Central memory CD4-positive, alpha-beta T cell (primary cell): ENCODE measurements around the gene CHTF8.

Experiments used
- DNase-seq: peaks from one replicate; pipeline ENCODE4 v3.0.0; 2022

The CHTF8 gene

DNA sequence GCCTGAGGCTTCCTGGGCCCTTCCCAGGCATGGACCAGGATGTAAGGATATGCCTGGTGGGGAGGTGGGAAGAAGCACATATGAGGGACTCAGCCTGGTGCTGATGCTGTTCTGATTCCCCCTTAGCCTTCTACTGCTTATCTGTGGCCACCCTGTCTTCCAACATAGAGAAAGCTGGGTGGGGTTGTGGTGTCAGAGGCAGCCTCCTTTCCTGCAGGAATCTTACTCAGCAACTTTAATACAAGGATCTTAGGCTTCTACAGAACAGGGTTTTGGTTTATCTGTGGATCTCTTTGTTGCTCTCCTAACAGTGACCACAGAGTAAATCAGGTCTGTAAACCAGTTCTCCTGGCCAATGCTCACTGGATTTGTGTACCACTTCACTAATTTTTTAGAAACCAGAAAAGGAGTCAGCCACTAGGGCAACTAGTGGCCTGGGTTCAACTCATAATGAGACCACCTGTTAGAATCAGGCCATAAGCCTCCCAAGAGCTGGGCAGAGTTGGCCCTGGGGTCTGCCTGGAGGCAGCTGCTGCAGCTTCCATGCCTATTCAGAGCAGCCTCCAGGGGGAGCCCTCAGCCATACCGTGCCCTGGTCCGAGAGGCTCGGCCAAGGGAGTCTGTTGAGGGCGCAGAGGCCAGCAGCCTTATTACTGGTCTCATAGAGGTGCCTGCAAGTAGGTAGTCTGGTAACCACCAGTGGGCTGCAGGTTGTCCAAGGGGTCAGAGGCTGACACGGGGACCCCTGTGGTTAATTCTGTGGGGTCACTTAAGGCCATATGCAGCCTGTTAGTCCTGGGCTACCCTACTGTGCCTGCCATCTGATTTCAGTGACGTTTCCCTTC, 19.9 kb downstream of the CHTF8 start:
- no peak for DNase-seq

DNA sequence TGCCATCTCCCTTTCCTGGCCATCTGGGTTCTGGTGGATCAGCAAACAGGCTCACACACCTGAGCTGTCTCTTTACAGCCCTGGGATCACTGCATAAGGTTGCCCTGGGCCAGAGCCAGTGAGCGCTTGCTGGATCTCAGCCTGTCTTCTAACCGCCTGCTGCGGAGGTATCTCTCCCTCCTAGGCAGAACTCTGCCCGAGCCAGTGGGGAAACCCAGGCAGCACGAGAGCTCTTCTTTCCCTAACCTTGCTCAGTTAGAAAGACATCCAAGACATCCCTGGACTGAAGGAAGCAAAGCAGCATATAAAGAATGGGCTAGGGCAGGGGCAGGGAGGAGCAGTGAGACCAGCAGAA, 20.5 kb downstream of the CHTF8 start:
- no peak for DNase-seq

DNA sequence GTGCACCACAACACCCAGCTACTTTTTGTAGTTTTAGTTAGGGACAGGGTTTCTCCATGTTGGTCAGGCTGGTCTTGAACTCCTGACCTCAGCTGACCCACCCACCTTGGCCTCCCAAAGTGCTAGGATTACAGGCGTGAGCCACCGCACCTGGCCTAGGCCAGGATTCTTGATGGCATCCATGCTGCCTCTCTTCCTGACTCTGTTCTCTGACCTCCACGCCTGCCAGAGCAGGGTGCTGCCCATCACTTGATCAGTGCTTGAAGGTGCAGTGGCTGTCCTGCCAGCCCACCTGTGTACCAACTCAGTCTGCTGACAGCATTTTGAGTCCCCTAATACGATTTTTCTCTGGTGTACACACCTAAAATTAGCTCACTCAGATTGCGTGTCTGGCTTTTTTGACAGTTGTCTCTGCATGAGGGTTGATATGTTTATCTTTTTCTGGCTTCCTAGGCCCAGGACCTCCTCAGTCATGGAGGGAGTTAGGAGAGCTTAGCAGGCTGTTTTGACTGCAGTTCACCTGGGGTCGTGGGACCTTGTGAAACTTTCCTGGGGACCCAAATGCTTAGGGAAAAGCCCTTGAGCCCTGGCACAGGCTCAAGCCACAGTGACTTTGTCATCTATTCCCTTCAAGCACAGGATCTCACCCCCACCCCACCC, 21.0 kb downstream of the CHTF8 start:
- DNase-seq = no peak

DNA sequence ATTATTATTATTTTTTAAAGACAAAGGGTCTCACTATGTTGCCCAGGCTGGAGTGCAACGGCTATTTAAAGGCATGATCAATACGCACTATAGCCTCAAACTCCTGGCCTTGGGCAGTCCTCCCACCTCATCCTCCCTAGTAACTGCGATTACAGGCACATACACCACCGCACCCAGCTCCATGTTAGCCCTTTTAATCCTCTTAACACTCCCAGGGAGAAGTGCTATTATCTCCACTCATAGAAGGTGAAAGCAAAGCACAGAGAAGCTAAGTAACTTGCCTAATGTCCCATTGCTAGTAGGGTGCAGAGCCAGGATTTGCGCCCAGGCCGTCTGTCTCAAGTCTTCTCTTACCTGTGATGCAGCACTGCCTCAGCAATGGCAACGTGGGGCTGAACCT, 22.0 kb downstream of the CHTF8 start:
- no peak for DNase-seq

DNA sequence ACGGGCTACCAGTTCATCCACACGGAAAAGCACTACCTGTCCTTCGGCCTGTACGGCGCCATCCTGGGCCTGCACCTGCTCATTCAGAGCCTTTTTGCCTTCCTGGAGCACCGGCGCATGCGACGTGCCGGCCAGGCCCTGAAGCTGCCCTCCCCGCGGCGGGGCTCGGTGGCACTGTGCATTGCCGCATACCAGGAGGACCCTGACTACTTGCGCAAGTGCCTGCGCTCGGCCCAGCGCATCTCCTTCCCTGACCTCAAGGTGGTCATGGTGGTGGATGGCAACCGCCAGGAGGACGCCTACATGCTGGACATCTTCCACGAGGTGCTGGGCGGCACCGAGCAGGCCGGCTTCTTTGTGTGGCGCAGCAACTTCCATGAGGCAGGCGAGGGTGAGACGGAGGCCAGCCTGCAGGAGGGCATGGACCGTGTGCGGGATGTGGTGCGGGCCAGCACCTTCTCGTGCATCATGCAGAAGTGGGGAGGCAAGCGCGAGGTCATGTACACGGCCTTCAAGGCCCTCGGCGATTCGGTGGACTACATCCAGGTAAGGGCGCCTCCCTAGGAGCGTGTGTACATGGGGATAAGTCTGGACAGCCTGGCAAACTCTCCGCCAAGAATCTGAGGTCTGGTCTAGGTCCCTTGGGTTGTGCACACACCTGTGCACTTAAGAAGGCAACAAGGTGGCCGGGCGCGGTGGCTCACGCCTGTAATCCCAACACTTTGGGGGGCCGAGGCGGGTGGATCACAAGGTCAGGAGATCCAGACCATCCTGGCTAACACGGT, 22.7 kb downstream of the CHTF8 start:
- no peak for DNase-seq

DNA sequence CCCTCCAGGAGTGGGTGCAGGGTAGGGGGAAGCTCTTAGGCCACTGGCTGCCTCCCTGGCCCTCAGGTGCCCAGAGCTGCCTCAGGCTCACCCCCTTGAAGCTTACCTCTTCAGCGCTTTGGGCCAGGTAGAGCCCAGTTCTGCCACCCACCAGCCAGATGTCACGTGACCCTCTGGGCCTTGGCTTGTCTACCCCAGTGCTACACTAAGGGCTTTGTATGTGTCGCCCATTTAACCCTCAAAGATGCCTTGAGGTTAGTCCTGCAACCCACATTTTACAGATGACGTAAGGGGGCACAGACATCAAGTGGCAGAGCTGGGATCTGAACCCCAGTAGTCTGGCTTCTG, 23.5 kb downstream of the CHTF8 start:
- DNase-seq = no peak

DNA sequence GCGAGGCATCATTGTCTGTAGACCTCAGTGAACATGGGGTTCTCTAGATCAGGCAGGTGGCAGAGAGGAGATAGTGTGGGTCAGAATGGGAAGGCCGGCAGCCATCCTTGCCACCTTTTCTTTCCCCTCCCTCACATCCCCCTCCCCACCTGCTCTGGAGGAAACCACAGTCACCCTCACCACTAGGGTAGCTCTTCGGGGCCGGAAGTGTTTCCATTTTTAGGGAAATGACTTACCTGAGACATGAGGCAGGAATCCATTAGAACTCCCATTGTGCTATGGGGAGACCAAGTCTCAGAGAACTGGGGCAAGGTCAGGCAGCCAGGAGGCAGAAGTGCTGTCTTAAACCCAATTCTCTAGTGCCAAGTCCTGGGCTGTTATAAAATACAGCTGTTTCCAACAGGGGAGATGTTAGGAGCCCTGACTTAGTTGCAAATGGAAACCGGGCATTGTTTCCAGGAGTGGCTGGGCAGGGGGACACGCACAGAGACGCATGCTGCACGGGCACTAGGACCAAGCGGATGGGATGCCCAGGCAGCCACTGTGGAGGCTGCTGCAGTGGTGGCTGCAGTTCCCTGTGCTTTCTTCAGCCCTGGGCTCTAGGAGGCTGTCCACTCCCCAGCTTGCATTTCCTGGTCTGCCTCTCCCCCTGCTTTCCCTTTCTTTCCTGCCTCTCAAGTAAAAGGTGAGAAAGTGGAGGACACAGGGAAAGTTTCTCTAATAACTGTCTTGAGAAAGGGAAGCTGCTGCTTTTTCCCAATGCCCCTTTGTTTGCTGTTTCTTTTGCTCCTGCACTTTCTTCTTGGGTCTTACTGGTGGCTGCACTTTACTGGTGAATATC, 24.1 kb downstream of the CHTF8 start:
- DNase-seq = no peak

DNA sequence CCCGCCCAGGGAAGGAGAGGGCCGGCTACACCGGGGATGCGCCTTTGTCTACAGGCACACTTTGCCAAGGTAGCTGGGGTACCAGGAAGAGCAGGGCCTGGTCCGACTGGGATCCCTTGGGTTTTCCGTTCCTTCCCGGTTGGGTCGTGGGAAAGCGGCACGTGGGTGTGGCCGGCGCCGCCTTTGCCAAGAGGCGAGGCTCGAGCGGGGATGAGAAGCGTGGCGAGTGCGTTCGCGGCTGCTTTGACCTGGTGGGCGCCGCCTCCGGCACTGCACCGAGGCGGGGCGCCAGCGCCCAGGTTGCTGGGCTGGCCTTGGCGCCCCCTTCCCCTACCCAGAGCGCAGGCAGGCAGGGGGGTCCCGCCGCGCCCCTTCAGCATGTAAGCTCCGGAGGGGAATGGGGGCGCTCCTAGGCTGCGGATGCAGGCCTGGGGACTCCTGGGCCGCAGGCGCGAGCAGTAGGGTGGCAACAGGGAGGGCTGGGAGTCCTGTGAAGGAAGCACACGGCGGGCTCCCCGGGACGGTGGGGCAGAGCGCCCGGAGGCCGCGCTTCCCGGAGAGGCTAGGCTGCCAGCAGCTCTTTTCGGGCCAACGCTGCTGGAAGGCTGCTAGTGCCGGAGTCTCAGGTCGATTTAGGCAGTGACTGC, 24.9 kb downstream of the CHTF8 start:
- DNase-seq = no peak

DNA sequence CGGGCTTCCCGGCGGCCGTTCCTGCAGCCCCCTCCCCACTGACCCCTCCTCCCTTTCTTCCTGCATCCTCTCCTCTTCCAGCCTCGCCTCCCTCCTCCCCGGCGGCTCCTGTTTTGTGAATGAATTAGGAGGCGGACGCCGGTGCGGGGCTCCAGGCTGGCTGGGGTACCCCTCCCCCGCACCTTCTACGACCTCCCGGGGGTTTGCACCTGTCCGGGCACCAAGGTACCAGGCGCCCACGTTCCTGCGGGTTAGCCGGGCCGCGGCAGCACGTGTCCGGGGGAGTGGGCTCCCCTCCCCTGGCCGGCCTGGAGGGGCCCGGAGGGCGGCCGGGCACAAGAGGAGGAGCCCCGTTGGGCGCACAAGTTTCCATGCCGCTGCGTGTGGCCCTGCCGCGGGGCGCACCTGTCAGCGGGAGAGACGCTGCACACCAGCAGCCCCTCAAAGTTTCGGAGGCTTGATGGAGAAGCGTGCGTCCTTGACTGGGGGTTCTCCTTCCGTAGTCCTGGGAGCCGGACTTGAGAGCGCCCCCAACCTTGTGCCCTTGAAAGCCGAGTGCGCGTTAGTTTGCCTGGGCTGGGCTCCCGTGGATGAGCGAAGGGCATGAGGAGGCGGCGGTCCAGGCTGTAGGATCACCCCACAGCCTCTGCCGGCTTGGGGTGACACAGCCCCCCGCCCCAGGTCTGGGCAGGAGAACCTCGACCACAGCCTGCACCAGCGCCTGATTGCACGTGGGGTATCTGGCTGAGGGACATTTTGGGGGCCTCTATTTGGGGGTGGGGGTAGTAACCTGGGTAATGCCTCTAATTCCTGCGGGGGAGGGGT, 25.7 kb downstream of the CHTF8 start:
- DNase-seq = no peak

DNA sequence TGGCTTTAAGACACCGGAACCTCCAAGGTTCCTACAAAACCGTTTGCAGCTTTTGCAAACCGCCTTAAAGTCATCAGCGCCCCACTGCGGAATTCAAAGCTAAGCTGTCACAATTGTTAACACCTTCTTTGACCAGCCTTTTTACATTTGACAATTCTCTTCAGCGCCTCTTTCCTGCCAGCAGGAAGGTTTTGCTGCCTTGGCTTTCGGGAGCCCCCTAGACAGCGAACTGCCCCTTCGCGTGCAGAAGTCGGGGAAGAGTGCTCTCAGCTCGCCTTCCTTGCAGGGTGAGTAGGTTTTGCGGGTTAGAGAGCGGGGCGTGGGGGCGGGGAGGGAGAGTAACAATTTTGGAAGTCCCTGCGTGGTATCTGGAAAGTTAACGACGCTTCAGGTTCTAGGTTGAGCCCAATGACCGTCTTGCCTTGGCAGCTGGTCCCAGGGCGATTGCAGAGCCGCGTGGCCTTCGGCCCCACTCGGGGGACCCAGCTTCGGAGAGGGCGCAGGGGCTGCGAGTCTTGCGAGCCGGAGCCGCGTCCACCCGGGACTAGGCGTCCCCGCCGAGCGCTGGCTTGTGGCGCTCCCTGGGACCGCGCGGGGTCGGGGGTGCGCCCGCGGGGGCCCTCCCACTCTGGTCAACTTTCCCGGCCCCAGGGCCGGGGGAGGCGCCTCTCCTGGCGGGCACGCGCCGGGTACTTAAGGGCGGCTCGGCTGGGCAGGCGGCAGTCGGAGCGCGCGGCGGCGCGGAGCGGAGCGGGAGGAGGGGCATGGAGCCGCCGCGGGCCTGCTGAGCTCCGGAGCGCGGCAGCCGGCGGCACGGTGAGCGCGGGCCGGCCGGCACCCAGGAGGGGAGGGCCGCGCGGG, 26.7 kb downstream of the CHTF8 start, which contains the start of gene HAS3:
HAS3 (plus strand) TSS at position 153 of the 861 bp plus-strand sequence. CDS start 3,743 bp downstream, outside the sequence.
- DNase-seq = no peak

DNA sequence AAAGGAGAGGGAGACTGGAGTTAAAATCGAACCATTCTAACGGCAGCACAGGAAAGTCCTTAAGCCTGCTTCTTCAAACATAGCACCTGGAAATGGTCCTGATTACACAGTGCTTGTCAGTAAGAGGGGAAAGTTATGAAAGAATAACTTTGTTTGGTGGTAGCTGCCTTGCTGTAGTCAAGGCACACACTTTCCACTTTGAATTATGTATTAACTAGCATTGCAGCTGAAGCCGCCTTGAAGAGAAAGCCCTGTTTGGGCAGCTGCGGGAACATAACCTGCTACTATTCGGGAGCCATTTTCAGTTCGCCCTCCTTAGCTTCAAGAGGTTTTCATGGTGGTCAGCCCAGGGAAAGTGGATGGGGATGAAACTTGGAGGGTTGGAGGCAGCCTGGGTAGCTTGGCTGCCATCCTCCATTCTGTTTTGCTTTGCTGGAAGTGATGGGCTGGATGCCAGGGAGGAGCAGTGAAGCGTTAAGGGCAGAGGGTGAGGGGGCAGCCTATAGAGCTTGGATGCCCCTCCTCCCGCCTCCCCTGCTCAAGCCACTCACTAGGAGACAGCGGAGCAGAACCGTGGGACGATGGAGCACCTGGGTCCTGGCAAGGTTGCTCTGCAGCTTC, 32.2 kb downstream of the CHTF8 start:
- DNase-seq = no peak

DNA sequence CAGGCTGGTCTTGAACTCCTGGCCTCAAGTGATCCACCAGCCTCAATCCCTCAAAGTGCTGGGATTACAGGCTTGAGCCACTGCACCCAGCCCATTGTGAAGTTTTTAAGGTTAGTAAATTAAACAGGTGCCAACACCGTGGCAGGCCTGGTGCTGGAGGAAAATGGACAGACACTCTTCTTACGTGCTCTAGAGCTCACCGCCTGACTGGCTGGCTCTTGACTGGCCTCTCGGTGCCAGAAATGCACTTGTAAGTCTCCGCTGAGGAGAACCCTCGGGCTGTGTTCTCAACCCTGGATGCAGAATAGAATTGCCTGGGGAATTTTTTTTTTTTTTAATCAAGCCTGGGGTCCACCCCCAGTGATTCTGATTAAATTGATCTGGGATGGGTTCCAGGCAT, 37.2 kb downstream of the CHTF8 start:
- DNase-seq = no peak

DNA sequence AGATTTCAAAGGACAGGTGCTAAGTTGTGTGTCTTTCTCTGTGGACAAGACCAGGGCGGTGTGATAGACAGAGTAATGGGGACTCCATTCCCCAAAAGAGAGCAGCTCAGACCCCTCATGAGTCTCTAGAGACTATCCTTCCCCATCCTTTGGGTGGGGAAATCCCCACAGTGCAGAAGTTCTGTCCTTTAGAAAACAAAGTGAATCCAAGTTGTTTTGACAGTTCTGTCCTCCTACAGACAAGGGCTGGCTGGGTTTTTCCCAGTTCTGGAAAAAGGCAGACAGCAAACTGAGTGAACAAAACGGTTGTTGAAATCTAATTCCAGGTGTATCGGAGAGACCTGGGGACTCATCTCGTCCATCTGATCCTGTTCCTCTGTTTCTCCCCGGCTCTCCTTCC, 37.9 kb downstream of the CHTF8 start:
- DNase-seq = no peak

DNA sequence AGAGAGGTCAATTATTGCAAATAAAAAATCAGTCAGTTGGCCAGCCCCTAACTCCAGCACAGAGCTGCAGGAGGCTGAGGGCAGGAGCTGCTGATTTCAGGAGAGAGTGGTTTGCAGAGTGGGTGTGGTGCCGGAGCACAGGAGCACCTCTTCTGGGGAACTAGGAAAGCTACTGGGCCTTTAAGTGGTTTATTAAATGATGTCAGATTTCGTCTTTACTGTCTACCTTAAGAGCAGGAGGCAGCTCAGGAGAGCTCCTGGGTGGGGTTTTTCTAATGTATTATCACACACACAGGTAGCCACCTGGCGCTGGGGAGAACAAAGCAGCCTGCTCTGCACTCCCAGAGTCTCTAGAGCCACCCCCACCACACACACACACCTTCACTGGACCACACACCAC, 38.4 kb downstream of the CHTF8 start:
- DNase-seq = no peak

DNA sequence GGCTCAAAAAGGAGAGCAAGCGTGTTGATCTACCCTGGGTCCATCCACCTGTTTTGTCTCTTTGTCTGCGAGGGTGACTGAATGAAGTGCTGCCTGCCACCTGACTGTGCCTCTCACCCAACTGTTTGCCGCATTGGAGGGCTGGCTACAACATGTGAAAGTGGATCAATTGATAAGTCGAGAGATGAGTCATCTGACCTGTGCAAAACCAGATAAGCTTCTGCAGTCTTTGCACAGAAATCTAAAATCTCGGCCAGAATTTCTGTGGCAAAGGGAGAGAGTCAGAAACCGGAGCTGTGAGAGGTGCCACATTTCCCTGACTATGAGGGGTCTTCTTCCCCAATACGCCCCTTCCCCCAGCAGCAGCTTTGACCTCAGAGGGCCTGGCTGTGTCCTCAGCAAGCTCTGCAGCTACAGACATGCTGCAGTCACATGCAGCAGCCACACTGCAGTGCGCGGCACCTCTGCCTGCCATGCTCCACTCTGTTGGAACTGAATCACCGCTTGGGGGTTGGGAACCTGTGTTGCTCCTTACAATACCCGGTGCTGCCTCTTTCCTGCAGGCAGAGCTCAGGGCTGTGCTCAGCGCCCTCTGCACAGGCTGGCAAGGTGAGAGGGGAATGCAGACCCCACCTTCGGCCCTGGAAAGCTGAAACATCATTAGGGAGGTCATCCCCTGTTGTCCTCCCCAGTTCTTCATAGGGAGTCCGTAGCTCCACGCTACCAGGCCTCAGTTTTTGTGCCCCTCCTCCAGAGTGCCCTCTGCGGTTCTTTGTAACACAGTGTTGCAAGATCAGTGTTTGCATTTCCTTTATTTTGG, 43.1 kb downstream of the CHTF8 start:
- no peak for DNase-seq

DNA sequence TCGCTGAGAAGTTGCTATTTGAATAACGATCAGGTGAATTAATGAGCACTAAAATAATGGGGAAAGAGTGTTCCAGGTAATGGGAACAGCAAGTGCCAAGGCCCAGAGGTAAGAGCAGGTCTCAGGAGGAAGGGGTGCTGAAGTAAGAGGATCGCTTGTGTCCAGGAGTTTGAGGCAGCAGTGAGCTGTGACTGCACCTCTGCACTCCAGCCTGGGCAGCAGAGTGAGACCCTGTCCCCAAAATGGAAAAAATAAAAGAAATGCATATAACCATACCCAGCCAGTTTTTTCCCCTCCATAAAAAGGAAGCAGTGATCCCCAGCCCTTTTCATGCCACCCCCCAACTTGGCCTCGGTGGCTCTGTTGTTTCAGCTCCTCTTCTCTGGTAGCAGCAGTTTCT, 43.7 kb downstream of the CHTF8 start:
- no peak for DNase-seq

DNA sequence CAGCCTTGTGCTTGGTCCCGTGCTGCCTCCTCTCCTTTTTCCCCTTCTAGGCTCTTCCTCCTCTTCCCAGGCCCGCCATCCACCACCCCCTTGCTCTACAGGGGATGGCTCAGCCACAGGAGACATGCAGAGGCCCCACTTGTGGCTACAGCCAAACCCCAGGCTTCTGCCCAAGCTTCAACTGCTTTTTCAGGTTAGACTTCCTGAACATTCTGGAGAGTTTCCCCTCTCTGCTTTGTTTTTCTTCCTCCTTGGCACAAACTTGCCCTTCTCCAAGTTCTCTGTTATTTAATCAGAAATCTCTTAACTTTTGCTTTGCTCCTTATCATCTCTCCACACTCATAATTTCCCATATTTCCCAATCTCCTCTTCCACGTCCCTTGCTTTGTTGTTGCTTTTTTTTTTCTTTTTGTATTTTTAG, 45.2 kb downstream of the CHTF8 start:
- DNase-seq = no peak

DNA sequence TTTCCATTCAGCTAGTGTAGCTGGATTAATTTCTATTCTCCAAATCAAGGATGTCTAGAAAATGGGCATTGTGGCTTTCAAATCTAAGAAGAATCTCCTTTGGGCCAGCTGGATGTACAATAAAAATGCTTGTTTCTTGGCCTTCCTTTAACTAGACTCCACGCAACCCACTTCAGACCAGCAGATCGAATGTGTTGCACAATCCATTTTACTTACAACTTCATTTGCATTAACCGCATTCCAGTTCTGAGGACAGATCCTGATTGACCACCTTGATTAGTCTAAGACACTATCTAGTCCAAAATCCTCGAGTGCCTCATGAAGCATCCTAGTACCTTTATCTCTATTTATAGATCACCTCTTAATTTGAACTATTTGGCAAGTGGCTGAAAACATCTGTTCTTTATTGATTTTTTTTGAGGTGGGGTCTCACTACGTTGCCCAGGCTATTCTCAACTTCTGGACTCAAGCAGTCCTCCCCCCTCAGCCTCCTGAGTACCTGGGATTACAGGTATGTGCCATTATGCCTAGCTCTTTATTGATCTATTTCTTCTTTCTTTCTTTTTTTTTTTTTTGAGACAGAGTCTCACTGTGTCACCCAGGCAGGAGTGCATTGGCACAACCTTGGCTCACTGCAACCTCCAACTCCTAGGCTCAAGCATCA, 47.2 kb downstream of the CHTF8 start:
- DNase-seq = no peak
